ENCODE measurements around the gene GRIA3.

GRIA3 gene

GRCh38 chrX:123188081-123188480 lies 4.0 kb downstream of the GRIA3 start:
- no peak for TF ChIP-seq CTCF (conservative IDR thresholded peaks at IDR 0.05; ENCODE audit: control insufficient read depth, insufficient read depth, low read depth, low read length)
- DNase-seq (ENCODE audit: low read depth), result peak; percentile 37

GRCh38 chrX:123189338-123189737 lies 5.3 kb downstream of the GRIA3 start:
- TF ChIP-seq CTCF (conservative IDR thresholded peaks at IDR 0.05; ENCODE audit: control insufficient read depth, insufficient read depth, low read depth, low read length), result no peak
- H3K4me3 ChIP-seq (ENCODE audit: control insufficient read depth, low read depth, low read length), result no peak overlapping the region
- DNase-seq (ENCODE audit: low read depth), result no peak

More at GRCh38 chrX:123188081-123188480, 4.0 kb downstream of the GRIA3 start:
- H3K4me3 ChIP-seq (ENCODE audit: control insufficient read depth, low read depth, low read length), result no peak overlapping the region

- no peak for DNase-seq (ENCODE audit: low read depth)
- H3K4me3 ChIP-seq (ENCODE audit: control insufficient read depth, low read depth, low read length), result no peak overlapping the region
- no peak for TF ChIP-seq CTCF (conservative IDR thresholded peaks at IDR 0.05; ENCODE audit: control insufficient read depth, insufficient read depth, low read depth, low read length)
Observed at GRCh38 chrX:123190096-123190495, 6.0 kb downstream of the GRIA3 start.

- TF ChIP-seq CTCF (conservative IDR thresholded peaks at IDR 0.05; ENCODE audit: control insufficient read depth, insufficient read depth, low read depth, low read length), result no peak
- no peak for DNase-seq (ENCODE audit: low read depth)
- no peak overlapping the region for H3K4me3 ChIP-seq (ENCODE audit: control insufficient read depth, low read depth, low read length)
Observed at GRCh38 chrX:123193101-123193500, 9.0 kb downstream of the GRIA3 start.

- DNase-seq (ENCODE audit: low read depth), result no peak
- no peak for TF ChIP-seq CTCF (conservative IDR thresholded peaks at IDR 0.05; ENCODE audit: control insufficient read depth, insufficient read depth, low read depth, low read length)
- H3K4me3 ChIP-seq (ENCODE audit: control insufficient read depth, low read depth, low read length), result no peak overlapping the region
Observed at GRCh38 chrX:123199338-123199737, 15.3 kb downstream of the GRIA3 start.

GRCh38 chrX:123201720-123202119 lies 17.6 kb downstream of the GRIA3 start:
- no peak for TF ChIP-seq CTCF (conservative IDR thresholded peaks at IDR 0.05; ENCODE audit: control insufficient read depth, insufficient read depth, low read depth, low read length)
- no peak overlapping the region for H3K4me3 ChIP-seq (ENCODE audit: control insufficient read depth, low read depth, low read length)
- peak; percentile 33 for DNase-seq (ENCODE audit: low read depth)

- H3K4me3 ChIP-seq (ENCODE audit: control insufficient read depth, low read depth, low read length), result no peak overlapping the region
- DNase-seq (ENCODE audit: low read depth), result no peak
- no peak for TF ChIP-seq CTCF (conservative IDR thresholded peaks at IDR 0.05; ENCODE audit: control insufficient read depth, insufficient read depth, low read depth, low read length)
Observed at GRCh38 chrX:123202523-123202922, 18.4 kb downstream of the GRIA3 start.
